NT2/D1 (cell line): ENCODE data around the gene LYRM4.

ENCODE experiments used
- SUZ12 ChIP-seq: IDR thresholded peaks from 2 replicates; pipeline ENCODE4 v1.6.1; 2011; ENCODE audit not compliant: insufficient read length, insufficient read depth; ENCODE audit errors: extremely low read depth
- YY1 ChIP-seq: IDR thresholded peaks from 2 replicates; pipeline ENCODE4 v1.6.1; 2011; ENCODE audit not compliant: insufficient read length, insufficient read depth
- ZNF274 ChIP-seq: IDR thresholded peaks from 2 replicates; pipeline ENCODE4 v1.6.1; 2011; ENCODE audit warnings: mild to moderate bottlenecking, low read depth, low read length

DNA sequence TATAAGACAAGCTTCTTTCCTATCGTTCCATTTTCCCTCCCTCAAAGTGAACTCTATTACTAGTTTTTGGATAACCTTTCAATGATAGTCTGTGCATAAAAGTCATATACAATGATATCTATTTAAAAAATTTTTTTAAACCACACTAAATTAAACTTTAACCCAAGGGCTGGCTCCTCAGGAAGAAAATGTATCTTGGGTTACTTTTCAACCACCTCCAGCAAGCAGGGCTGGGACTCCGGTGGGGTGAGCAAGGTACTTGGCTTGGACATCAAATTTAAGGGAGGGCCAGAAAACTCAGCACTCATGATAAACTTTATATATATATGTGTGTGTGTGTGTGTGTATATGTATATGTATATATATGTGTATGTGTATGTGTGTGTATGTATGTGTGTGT lies 189.5 kb downstream of the LYRM4 start:
- no peak for TF ChIP-seq ZNF274
- no peak for TF ChIP-seq YY1
- TF ChIP-seq SUZ12: no peak
